HepG2 (cell line): ENCODE data around the gene NOSIP. TPM values are rescaled to one million over a fixed set of nuclear protein-coding genes. Genes with fewer than 3 reads are reported as not detected.

Source experiments
- AGO2 ChIP-seq: fragments of 200-400 bp; formaldehyde crosslinking; optimal IDR thresholded peaks from 2 replicates; pipeline ENCODE3; 2017; ENCODE audit warnings: mild to moderate bottlenecking, low read depth, low read length, moderate library complexity
- ASH2L ChIP-seq: fragments of 300-600, 200-600 bp; sonication (generic); IDR thresholded peaks from 2 replicates; pipeline ENCODE4 v1.7.0; 2017; ENCODE audit warnings: low read depth, mild to moderate bottlenecking, moderate library complexity, mixed read lengths, low read length; ENCODE audit not compliant: insufficient read length
- BHLHE40 ChIP-seq: IDR thresholded peaks from 2 replicates; pipeline ENCODE4 v1.6.1; 2011; ENCODE audit warnings: low read length, improper control_type of control experiment
- CBX2 ChIP-seq, 2 experiments: fragments of 200-600 bp in 1 of 2; sonication (generic); formaldehyde crosslinking in 1 of 2; IDR thresholded peaks; 2 replicates each; pipeline versions ENCODE4 v1.7.0 to v1.8.1; 2018 to 2022; ENCODE audit warnings: low read depth in 2 of 2, low read length in 1 of 2, mild to moderate bottlenecking in 1 of 2, missing genetic modification reagents in 1 of 2
- CSRNP1 ChIP-seq: sonication (generic); formaldehyde crosslinking; IDR thresholded peaks from 2 replicates; pipeline ENCODE4 v1.8.1; 2023; ENCODE audit warnings: mild to moderate bottlenecking, missing genetic modification reagents
- DMTF1 ChIP-seq: sonication (generic); formaldehyde crosslinking; IDR thresholded peaks from 2 replicates; pipeline ENCODE4 v1.4.0; 2020; ENCODE audit warnings: mild to moderate bottlenecking, missing genetic modification reagents
- HCFC1 ChIP-seq: fragments of 150-350 bp; IDR thresholded peaks from 2 replicates; pipeline ENCODE4 v1.6.1; 2014; ENCODE audit warnings: low read depth, low read length
- KDM3A ChIP-seq: IDR thresholded peaks from 2 replicates; pipeline ENCODE4 v1.6.1; 2018; ENCODE audit warnings: low read depth, missing compliant biosample characterization
- MXD3 ChIP-seq: IDR thresholded peaks from 2 replicates; pipeline ENCODE4 v1.6.1; 2016; ENCODE audit warnings: mild to moderate bottlenecking, missing biosample characterization, missing genetic modification reagents
- NFE2 ChIP-seq: sonication (generic); formaldehyde crosslinking; IDR thresholded peaks from 2 replicates; pipeline ENCODE4 v1.4.0; 2020; ENCODE audit warnings: missing genetic modification reagents
- REXO4 ChIP-seq: sonication (generic); formaldehyde crosslinking; IDR thresholded peaks from 2 replicates; pipeline ENCODE4 v1.8.0; 2022; ENCODE audit warnings: missing genetic modification reagents, mild to moderate bottlenecking, borderline replicate concordance
- SSRP1 ChIP-seq: IDR thresholded peaks from 2 replicates; pipeline ENCODE4 v1.6.1; 2016; ENCODE audit warnings: control low read depth
- TEAD3 ChIP-seq: optimal IDR thresholded peaks from 2 replicates; pipeline ENCODE3; 2016; ENCODE audit warnings: borderline replicate concordance
- ZBTB49 ChIP-seq: sonication (generic); formaldehyde crosslinking; IDR thresholded peaks from 2 replicates; pipeline ENCODE4 v1.4.0; 2020; ENCODE audit warnings: missing genetic modification reagents, borderline replicate concordance
- ZNF224 ChIP-seq: sonication (generic); formaldehyde crosslinking; IDR thresholded peaks from 2 replicates; pipeline ENCODE4 v1.5.0; 2020; ENCODE audit warnings: mild to moderate bottlenecking, missing genetic modification reagents
- ZNF251 ChIP-seq: sonication (generic); formaldehyde crosslinking; IDR thresholded peaks from 2 replicates; pipeline ENCODE4 v1.9.0; 2021; ENCODE audit warnings: mild to moderate bottlenecking, missing genetic modification reagents
- ZNF253 ChIP-seq: sonication (generic); formaldehyde crosslinking; IDR thresholded peaks from 2 replicates; pipeline ENCODE4 v1.8.0; 2022; ENCODE audit warnings: mild to moderate bottlenecking, missing genetic modification reagents, borderline replicate concordance
- ZNF550 ChIP-seq: sonication (generic); formaldehyde crosslinking; IDR thresholded peaks from 2 replicates; pipeline ENCODE4 v1.4.0; 2020; ENCODE audit warnings: mild to moderate bottlenecking, missing genetic modification reagents, borderline replicate concordance
- ZNF639 ChIP-seq: conservative IDR thresholded peaks from 2 replicates; pipeline ENCODE4 v1.6.1; 2018; ENCODE audit warnings: missing genetic modification reagents
- ZNF7 ChIP-seq: IDR thresholded peaks from 2 replicates; pipeline ENCODE4 v1.6.1; 2016; ENCODE audit warnings: missing biosample characterization, missing genetic modification reagents
- ZNF841 ChIP-seq: sonication (generic); formaldehyde crosslinking; IDR thresholded peaks from 2 replicates; pipeline ENCODE4 v1.8.1; 2023; ENCODE audit warnings: missing genetic modification reagents, borderline replicate concordance
- polyA plus RNA-seq, 8 experiments: library from polyadenylated mRNA; depleted of rRNA in 3 of 8; stranded (reverse) in 7 of 8; unstranded in 1 of 8; fragments of >200 nt; fragmentation: Illumina TruSeq in 4 of 8; extraction: Trizol in 4 of 8; gene quantifications; 2 replicates each; pipeline versions ENCODE4 v1.2.1 to v1.2.3, GENCODE V29; 2011 to 2016; ENCODE audit warnings: low read depth in 4 of 8, missing spikeins in 1 of 8, mixed read lengths in 1 of 8; ENCODE audit not compliant: insufficient read depth in 1 of 8
- total RNA-seq, 5 experiments: library from RNA; depleted of rRNA; stranded (reverse); fragments of >200 nt; fragmentation: Illumina TruSeq; extraction: Trizol; gene quantifications; 2 replicates each; pipeline ENCODE4 v1.2.3, GENCODE V29; 2016; ENCODE audit warnings: low read depth in 1 of 5

Gene NOSIP
- total and polyA plus RNA-seq, 2 of the 13 experiments (the other 11 are each of a cell fraction or from before 2014, with no cell fraction given): 54.3 to 78.0 TPM

GRCh38 chr19:49580264-49581006, at the start of gene NOSIP (continued):
- TF ChIP-seq ZNF639 (CRISPR knock-in tag): peak; percentile 81
- peak; percentile 72; the same call in 1 of the 2 replicates for TF ChIP-seq KDM3A (CRISPR knock-in tag)
- peak; percentile 97 for TF ChIP-seq HCFC1
- no peak for TF ChIP-seq ZNF251 (CRISPR knock-in tag)
- TF ChIP-seq SSRP1 (CRISPR knock-in tag): 0 out of 2 replicates have a peak, but pooled peaks have one; percentile 55
- TF ChIP-seq MXD3 (CRISPR knock-in tag): 0 out of 2 replicates have a peak, but pooled peaks have one; percentile 31
- TF ChIP-seq TEAD3 (CRISPR knock-in tag): peak; percentile 61
- TF ChIP-seq ZNF550 (CRISPR knock-in tag): no peak
- no peak for TF ChIP-seq BHLHE40
- no peak for TF ChIP-seq AGO2
- TF ChIP-seq ZBTB49: no peak
- TF ChIP-seq DMTF1 (CRISPR knock-in tag): no peak
- TF ChIP-seq ZNF253 (CRISPR knock-in tag): no peak
- TF ChIP-seq ZNF224 (CRISPR knock-in tag): peak; percentile 81; the same call in 1 of the 2 replicates
- no peak for TF ChIP-seq CBX2 (IDR thresholded peaks at IDR 0.05; ENCODE audit: low read depth, low read length)
- no peak for TF ChIP-seq CBX2 (CRISPR knock-in tag; IDR thresholded peaks at IDR 0.05; ENCODE audit: low read depth)
- TF ChIP-seq ASH2L: peak; percentile 80
- TF ChIP-seq ZNF841 (CRISPR knock-in tag): no peak
- TF ChIP-seq NFE2 (CRISPR knock-in tag): 0 out of 2 replicates have a peak, but pooled peaks have one; percentile 14
- no peak for TF ChIP-seq ZNF7 (CRISPR knock-in tag)
- TF ChIP-seq REXO4 (CRISPR knock-in tag): no peak
- TF ChIP-seq CSRNP1 (CRISPR knock-in tag): no peak
